ENCODE data around the gene RC3H1.
"Not testable (repeated sequence)": the region's sequence is repeated elsewhere in the genome, so short reads cannot be mapped to it uniquely, and the experiment has no call there.

Gene RC3H1

DNA sequence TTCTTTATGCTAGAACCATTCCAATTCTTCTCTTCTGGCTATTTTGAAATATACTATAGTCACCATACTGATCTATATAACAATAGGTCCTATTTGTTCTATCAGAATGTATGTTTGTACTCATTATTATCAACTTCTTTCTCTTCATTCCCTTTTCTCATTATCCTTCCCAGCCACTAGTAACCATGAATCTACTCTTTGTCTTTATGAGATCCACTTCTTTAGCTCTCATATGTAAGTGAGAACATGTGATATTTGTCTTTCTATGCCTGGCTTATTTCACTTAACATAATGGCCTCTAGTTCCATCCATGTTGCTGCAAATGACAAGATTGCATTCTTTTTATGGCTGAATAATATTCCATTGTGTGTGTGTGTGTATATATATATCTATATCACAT, 31.7 kb upstream of the RC3H1 start:
- no peak for DNase-seq (ENCODE audit: low spot score)
- TF ChIP-seq, protein P1, sequence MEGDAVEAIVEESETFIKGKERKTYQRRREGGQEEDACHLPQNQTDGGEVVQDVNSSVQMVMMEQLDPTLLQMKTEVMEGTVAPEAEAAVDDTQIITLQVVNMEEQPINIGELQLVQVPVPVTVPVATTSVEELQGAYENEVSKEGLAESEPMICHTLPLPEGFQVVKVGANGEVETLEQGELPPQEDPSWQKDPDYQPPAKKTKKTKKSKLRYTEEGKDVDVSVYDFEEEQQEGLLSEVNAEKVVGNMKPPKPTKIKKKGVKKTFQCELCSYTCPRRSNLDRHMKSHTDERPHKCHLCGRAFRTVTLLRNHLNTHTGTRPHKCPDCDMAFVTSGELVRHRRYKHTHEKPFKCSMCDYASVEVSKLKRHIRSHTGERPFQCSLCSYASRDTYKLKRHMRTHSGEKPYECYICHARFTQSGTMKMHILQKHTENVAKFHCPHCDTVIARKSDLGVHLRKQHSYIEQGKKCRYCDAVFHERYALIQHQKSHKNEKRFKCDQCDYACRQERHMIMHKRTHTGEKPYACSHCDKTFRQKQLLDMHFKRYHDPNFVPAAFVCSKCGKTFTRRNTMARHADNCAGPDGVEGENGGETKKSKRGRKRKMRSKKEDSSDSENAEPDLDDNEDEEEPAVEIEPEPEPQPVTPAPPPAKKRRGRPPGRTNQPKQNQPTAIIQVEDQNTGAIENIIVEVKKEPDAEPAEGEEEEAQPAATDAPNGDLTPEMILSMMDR (IDR thresholded peaks at IDR 0.05; ENCODE audit: extremely low read depth, missing control alignments): no peak

DNA sequence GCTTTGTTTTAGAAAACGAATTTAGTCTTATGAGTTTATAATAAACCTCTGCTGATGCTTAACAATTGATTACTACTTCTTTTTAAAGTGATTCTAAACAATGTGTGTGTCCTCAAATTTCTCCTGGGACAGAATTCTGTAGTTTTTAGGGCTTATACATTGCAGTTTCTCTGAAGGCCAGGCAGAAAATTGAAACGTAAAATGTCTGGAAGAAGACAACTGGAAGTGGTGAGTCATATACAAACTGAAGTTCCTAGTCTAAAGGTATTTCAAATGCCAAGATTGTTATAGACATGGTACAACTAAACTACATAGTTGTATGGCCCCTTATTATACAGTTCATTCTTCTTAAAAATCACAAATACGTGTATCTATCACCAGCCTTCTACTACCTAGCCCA, 30.5 kb upstream of the RC3H1 start:
- DNase-seq (ENCODE audit: low spot score): no peak
- TF ChIP-seq, protein P1 (IDR thresholded peaks at IDR 0.05; ENCODE audit: extremely low read depth, missing control alignments): no peak

DNA sequence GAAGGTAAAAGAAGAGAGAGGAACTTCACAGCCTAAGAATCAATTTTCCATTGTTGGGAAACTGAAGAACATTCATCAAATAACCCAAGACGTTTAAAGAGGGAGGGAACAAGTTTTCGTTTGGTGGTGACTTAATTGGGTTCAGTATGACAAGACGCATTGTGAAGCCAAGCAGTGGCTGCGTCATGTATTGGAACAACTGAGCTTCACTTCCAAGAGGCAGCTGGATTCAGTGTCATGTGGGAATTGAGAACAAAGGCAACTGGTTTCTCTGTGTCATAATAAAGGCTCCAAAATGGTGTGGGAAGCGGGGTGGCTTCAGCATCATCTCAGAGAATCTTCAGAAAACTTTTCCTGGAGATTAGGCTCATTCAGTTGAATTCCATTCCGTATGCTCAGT, 29.8 kb upstream of the RC3H1 start:
- TF ChIP-seq, protein P1 (IDR thresholded peaks at IDR 0.05; ENCODE audit: extremely low read depth, missing control alignments): no peak
- no peak for DNase-seq (ENCODE audit: low spot score)

DNA sequence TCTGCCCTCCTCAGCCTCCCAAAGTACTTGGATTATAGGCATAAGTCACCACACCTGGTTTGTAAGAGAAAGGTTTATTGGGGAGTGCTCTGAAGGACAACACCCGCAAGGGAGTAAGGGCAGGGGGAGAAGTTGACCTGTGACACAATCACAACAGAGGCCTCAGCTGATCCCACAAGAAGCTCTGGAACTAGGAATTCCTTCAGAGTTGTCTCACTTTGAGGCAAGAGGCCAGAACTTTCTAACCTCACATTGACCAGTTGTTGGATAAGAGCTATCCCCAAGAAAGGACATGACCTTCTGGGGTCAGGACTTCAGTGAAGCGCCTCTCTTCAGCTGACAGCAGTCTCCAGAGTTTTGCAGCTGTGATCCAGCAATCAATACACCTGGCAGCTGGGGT, 27.4 kb upstream of the RC3H1 start:
- TF ChIP-seq, protein P1 (IDR thresholded peaks at IDR 0.05; ENCODE audit: extremely low read depth, missing control alignments): no peak
- no peak for DNase-seq (ENCODE audit: low spot score)

DNA sequence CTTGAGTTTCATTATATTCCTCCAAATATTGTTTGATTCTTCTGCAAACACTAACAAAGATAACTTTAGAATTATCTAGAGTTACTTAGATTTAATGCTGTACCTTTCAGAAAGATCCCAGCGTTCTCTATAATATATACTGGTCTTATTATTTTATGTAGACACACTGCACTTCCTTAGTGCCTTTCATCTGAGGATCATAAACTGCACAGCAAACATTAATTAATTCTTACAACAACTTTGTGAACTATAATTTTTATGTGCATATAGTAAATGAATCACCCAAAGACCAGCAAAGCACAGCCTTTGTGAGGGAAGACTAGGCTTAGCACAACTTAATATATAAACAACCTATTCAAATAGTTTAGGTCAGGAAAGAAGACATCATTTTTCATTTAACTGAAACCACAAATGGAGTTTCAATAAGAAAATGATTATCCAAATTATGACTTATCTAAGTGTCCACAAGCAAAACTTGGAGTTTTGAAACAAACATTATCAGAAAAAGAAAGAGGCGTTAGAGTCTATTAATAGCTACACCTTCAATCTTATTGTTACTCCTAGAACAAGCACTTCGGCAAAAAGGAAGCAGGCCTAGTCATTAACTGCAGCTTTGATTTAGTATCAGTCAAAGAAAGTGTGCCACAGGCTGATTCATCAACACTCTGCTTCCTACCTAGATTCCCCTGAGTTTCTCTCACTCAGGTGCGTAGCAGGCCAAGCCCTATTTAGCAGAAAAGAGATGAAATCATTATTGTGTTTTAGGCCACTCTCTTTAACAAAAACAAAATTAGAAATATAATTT, 22.5 kb upstream of the RC3H1 start:
- no peak for DNase-seq (ENCODE audit: low spot score)
- TF ChIP-seq, protein P1 (IDR thresholded peaks at IDR 0.05; ENCODE audit: extremely low read depth, missing control alignments): no peak

DNA sequence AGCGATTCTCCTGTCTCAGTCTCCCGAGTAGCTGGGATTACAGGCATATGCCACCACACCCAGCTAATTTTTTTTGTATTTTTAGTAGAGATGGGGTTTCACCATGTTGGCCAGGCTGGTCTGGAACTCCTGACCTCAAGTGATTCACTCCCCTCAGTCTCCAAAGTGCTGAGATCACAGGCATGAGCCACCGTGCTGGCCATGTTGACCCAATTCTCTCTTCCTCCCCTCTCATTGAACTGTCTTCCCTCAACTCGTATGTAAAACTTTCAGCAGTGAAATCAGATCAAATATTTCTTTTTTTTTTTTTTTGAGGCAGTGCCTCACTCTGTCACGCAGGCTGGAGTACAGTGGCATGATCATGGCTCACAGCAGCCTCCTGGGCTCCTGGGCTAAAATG, 20.4 kb upstream of the RC3H1 start:
- DNase-seq (ENCODE audit: low spot score): not testable (repeated sequence)

DNA sequence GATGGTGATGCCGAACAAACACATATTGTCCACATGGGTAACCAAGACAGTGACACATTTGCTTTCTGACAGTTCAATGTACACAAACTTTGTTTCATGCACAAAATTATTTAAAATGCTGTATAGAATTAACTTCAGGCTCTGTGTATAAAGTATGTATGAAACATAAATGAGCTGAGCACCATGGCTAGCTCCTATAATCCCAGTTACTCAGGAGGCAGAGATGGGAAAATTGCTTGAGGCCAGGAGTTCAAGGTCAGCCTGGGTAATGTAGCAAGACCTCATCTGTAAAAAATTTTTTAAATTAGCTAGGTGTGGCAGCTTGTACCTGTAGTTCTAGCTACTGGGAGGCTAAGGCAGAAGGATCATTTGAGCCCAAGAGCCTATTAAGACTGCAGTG, 19.2 kb upstream of the RC3H1 start:
- TF ChIP-seq, protein P1 (IDR thresholded peaks at IDR 0.05; ENCODE audit: extremely low read depth, missing control alignments): no peak
- no peak for DNase-seq (ENCODE audit: low spot score)

DNA sequence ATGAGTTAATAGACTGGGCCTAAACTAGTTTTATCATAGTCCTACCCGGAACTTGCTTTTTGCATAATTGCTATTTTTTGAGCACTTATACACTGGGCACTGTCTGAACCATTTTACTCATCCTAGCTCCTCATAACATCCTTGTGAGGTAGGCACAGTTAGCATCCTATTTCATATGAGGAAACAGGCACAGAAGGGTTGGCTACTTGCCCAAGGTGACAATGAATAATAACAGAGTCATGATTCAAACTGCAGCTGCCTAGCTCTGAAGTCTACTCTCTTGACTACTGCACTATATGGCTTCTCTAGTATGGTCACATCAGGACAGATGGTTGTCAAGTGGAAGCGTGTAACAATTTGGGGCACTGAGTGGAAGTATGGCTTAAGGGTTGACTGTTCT, 18.2 kb upstream of the RC3H1 start:
- TF ChIP-seq, protein P1 (IDR thresholded peaks at IDR 0.05; ENCODE audit: extremely low read depth, missing control alignments): no peak
- no peak for DNase-seq (ENCODE audit: low spot score)
